ENCODE measurements around the gene ZKSCAN3.
"Not testable (repeated sequence)": the region's sequence is repeated elsewhere in the genome, so short reads cannot be mapped to it uniquely, and the experiment has no call there.

The ZKSCAN3 gene

GRCh38 chr6:28377879-28378278 is 28.1 kb downstream of the ZKSCAN3 start:
- DNase-seq (ENCODE audit: low spot score): no peak

- DNase-seq (ENCODE audit: low spot score): no peak
Measured at GRCh38 chr6:28378644-28379043, 28.9 kb downstream of the ZKSCAN3 start.

- DNase-seq (ENCODE audit: low spot score): no peak
Measured at GRCh38 chr6:28380381-28380780, 30.6 kb downstream of the ZKSCAN3 start.

- peak; percentile 67 for DNase-seq (ENCODE audit: low spot score)
Measured at GRCh38 chr6:28383235-28384142, 33.7 kb downstream of the ZKSCAN3 start.

GRCh38 chr6:28384143-28384533 is 34.4 kb downstream of the ZKSCAN3 start:
- no peak for DNase-seq (ENCODE audit: low spot score)

GRCh38 chr6:28390688-28391087 is 40.9 kb downstream of the ZKSCAN3 start:
- no peak for DNase-seq (ENCODE audit: low spot score)

- DNase-seq (ENCODE audit: low spot score): no peak
Measured at GRCh38 chr6:28393912-28394662, 44.3 kb downstream of the ZKSCAN3 start.

GRCh38 chr6:28395918-28396317 is 46.2 kb downstream of the ZKSCAN3 start:
- DNase-seq (ENCODE audit: low spot score): no peak

GRCh38 chr6:28399350-28400121 is 49.8 kb downstream of the ZKSCAN3 start, which contains the start of gene ZSCAN12:
Gene ZSCAN12, minus strand, starts transcription at chr6:28399747. Its CDS starts 1,342 bp downstream, at chr6:28398405.
- peak; percentile 76 for DNase-seq (ENCODE audit: low spot score)

- DNase-seq (ENCODE audit: low spot score): no peak
Measured at GRCh38 chr6:28400122-28400451, 50.3 kb downstream of the ZKSCAN3 start.

- no peak for DNase-seq (ENCODE audit: low spot score)
Measured at GRCh38 chr6:28401172-28401571, 51.4 kb downstream of the ZKSCAN3 start.

- DNase-seq (ENCODE audit: low spot score): no peak
Measured at GRCh38 chr6:28402197-28402596, 52.5 kb downstream of the ZKSCAN3 start.

- not testable (repeated sequence) for DNase-seq (ENCODE audit: low spot score)
Measured at GRCh38 chr6:28403923-28404322, 54.2 kb downstream of the ZKSCAN3 start.

- no peak for DNase-seq (ENCODE audit: low spot score)
Measured at GRCh38 chr6:28407401-28407800, 57.7 kb downstream of the ZKSCAN3 start.

- no peak for DNase-seq (ENCODE audit: low spot score)
Measured at GRCh38 chr6:28408076-28408802, 58.5 kb downstream of the ZKSCAN3 start.

GRCh38 chr6:28410767-28411166 is 61.0 kb downstream of the ZKSCAN3 start:
- no peak for DNase-seq (ENCODE audit: low spot score)

- no peak for DNase-seq (ENCODE audit: low spot score)
Measured at GRCh38 chr6:28413681-28414080, 63.9 kb downstream of the ZKSCAN3 start.

Data from AG08396 (cell line).